B cell (primary cell): ENCODE data around the gene SMC4. TPM values are rescaled to one million over a fixed set of nuclear protein-coding genes. Genes with fewer than 3 reads are reported as not detected.

ENCODE experiments used
- ATAC-seq: fragments of 200-7000 bp; cut with Tn5 transposase; one replicate; pipeline ENCODE4 v1.10.0; 2021; ENCODE audit warnings: low read depth, mild to moderate bottlenecking, moderate number of reproducible peaks, moderate library complexity
- CTCF ChIA-PET: fragments of 350-600 bp; sonication (Branson Sonifier 250); formaldehyde crosslinking; loops from one replicate; lab custom pipeline; 2021; ENCODE audit warnings: antibody characterized with exemption, inconsistent platforms; lab: Charles Lee
- POLR2A ChIA-PET: fragments of 350-600 bp; sonication (Branson Sonifier 250); formaldehyde crosslinking; loops from one replicate; lab custom pipeline; 2021; ENCODE audit warnings: antibody characterized with exemption; lab: Charles Lee
- DNase-seq: peaks from one replicate; pipeline ENCODE4 v3.0.0; 2013
- H2AFZ ChIP-seq: 2 replicates; pipeline ENCODE4 v1.6.1; 2012; ENCODE audit warnings: mild to moderate bottlenecking, low read depth, low read length; ENCODE audit not compliant: insufficient read depth, poor library complexity, severe bottlenecking
- H3K27ac ChIP-seq, 2 donors: 1 replicate in 1 of 2; 2 replicates in 1 of 2; pipeline ENCODE4 v1.5.1; 2012 to 2013; ENCODE audit warnings: low read length in 2 of 2, mild to moderate bottlenecking in 2 of 2, moderate library complexity in 1 of 2
- H3K27me3 ChIP-seq, 4 experiments: fragments of 200-600 bp in 1 of 4; sonication (generic) in 1 of 4; replicated peaks in 1 of 4; 1 replicate in 2 of 4; 2 replicates in 2 of 4; pipeline versions ENCODE4 v1.6.1 to v1.7.0; 2013 to 2016; ENCODE audit warnings: low read length in 3 of 4, mild to moderate bottlenecking in 2 of 4, mixed read lengths in 1 of 4, moderate library complexity in 1 of 4; ENCODE audit not compliant: insufficient read depth in 4 of 4, control insufficient read depth in 3 of 4; ENCODE audit errors: control extremely low read depth in 1 of 4
- H3K36me3 ChIP-seq, 2 experiments: replicated peaks in 1 of 2; 1 replicate in 1 of 2; 2 replicates in 1 of 2; pipeline versions ENCODE4 v1.6.1 to v1.7.1; 2013; ENCODE audit warnings: low read length in 1 of 2; ENCODE audit not compliant: insufficient read depth in 2 of 2, control insufficient read depth in 1 of 2; ENCODE audit errors: control extremely low read depth in 1 of 2, extremely low read depth in 1 of 2
- H3K4me1 ChIP-seq, 2 donors: fragments of 200-600 bp in 1 of 2; sonication (generic) in 1 of 2; 1 replicate in 1 of 2; 2 replicates in 1 of 2; pipeline versions ENCODE4 v1.5.1 to v1.6.1; 2013 to 2017; ENCODE audit warnings: low read length in 2 of 2; ENCODE audit not compliant: control insufficient read depth in 2 of 2, insufficient read depth in 2 of 2
- H3K4me2 ChIP-seq: replicated peaks from 2 replicates; pipeline ENCODE3; 2012; ENCODE audit warnings: mild to moderate bottlenecking, low read depth, low read length; ENCODE audit not compliant: poor library complexity, severe bottlenecking
- H3K4me3 ChIP-seq, 5 experiments: fragments of 200-600 bp in 1 of 5; sonication (generic) in 1 of 5; 1 replicate in 3 of 5; 2 replicates in 2 of 5; pipeline versions ENCODE4 v1.5.1 to v1.7.0; 2011 to 2016; ENCODE audit warnings: low read length in 4 of 5, mild to moderate bottlenecking in 4 of 5, low read depth in 2 of 5, control low read depth in 1 of 5, moderate library complexity in 1 of 5; ENCODE audit not compliant: insufficient read depth in 1 of 5; ENCODE audit errors: control extremely low read depth in 1 of 5, extremely low read depth in 1 of 5
- H3K79me2 ChIP-seq: fragments of 200-600 bp; sonication (generic); one replicate; pipeline ENCODE4 v1.6.0; 2016; ENCODE audit warnings: low read length; ENCODE audit not compliant: control insufficient read depth, insufficient read depth
- H3K9ac ChIP-seq: fragments of 200-600 bp; sonication (generic); 2 replicates; pipeline ENCODE4 v1.6.1; 2017; ENCODE audit warnings: mild to moderate bottlenecking, low read length, moderate library complexity
- H3K9me3 ChIP-seq, 3 donors: one replicate each; pipeline versions ENCODE4 v1.6.1 to v1.7.1; 2013; ENCODE audit warnings: low read length in 2 of 3; ENCODE audit not compliant: control insufficient read depth in 2 of 3, insufficient read depth in 1 of 3; ENCODE audit errors: control extremely low read depth in 1 of 3
- H4K20me1 ChIP-seq: 2 replicates; pipeline ENCODE4 v1.6.0; 2012; ENCODE audit warnings: mild to moderate bottlenecking, low read length; ENCODE audit not compliant: insufficient read depth, control insufficient read depth, poor library complexity, severe bottlenecking
- H3K27ac Mint-ChIP-seq: one replicate; pipeline ENCODE4 v1.8.0; 2021; ENCODE audit warnings: mixed read lengths
- H3K27me3 Mint-ChIP-seq: one replicate; pipeline ENCODE4 v1.8.0; 2021; ENCODE audit warnings: mixed read lengths
- H3K4me1 Mint-ChIP-seq: one replicate; pipeline ENCODE4 v1.8.0; 2021; ENCODE audit warnings: mixed read lengths
- H3K4me3 Mint-ChIP-seq: one replicate; pipeline ENCODE4 v1.8.0; 2021; ENCODE audit warnings: mixed read lengths
- H3K9me3 Mint-ChIP-seq: one replicate; pipeline ENCODE4 v1.8.0; 2022; ENCODE audit warnings: mixed read lengths; ENCODE audit not compliant: insufficient read depth
- CTCF ChIP-seq: fragments of 200-600 bp; IDR thresholded peaks from one replicate; pipeline ENCODE4 v1.8.0; 2022; ENCODE audit warnings: antibody characterized with exemption, mild to moderate bottlenecking
- EZH2 ChIP-seq: IDR thresholded peaks from 2 replicates; pipeline ENCODE4 v1.6.1; 2012; ENCODE audit warnings: borderline replicate concordance, low read depth, mild to moderate bottlenecking, moderate library complexity, low read length; ENCODE audit not compliant: insufficient read depth, poor library complexity, severe bottlenecking
- WGBS: methylation state at CpG from one replicate; pipeline ENCODE4 v1.1.5; 2013; ENCODE audit warnings: missing lambda C conversion rate; ENCODE audit not compliant: insufficient coverage; 5-methylcytosine and 5-hydroxymethylcytosine counted together
- intact Hi-C: fragments of 100-400 bp; cut with micrococcal nuclease; formaldehyde crosslinking; loops from one replicate; pipeline ENCODE4 v1.10.0; 2022
- polyA plus RNA-seq: library from polyadenylated mRNA; depleted of rRNA; stranded (reverse); fragments of >200 nt; gene quantifications from 2 replicates; pipeline ENCODE4 v1.2.3, GENCODE V29; 2012
- total RNA-seq, 2 donors: library from RNA; stranded (reverse); fragments of 120-200 nt in 1 of 2; gene quantifications; 1 replicate in 1 of 2; 2 replicates in 1 of 2; pipeline versions ENCODE4 v1.2.3 to v1.2.4, GENCODE V29; 2013 to 2022

The SMC4 gene
- total and polyA plus RNA-seq, 2 donors (not counting 1 experiment from before 2014, with no cell fraction given): 12.4 to 55.1 TPM

- CTCF ChIA-PET: interaction anchor here (1.1 to 1.2 kb wide), 2 partner anchors 32 to 36 kb away, joined by 3 to 4 read pairs; no protein-coding TSS in a partner anchor
- Histone ChIP-seq H3K4me3 (no peak overlapping the region), H3K9ac (no peak overlapping the region), H2AFZ (no peak overlapping the region), H3K27me3 (no peaks in the 10 kb centered on the region), H4K20me1 (no peaks in the 10 kb centered on the region), H3K36me3 (peaks cover 7 to 23% of the 10 kb centered on the region in 2 experiments), H3K4me2 (no peak overlapping the region), H3K4me1 (no peaks in the 10 kb centered on the region), H3K79me2 (no peaks in the 10 kb centered on the region), H3K27ac (no peak overlapping the region), H3K9me3 (no peaks in the 10 kb centered on the region)
- WGBS: 100% methylated on average over 2 of the region's 2 CpGs
- POLR2A ChIA-PET: no interaction called here
- H3K27me3 Mint-ChIP-seq: no peaks in the 10 kb centered on the region
- H3K4me1 Mint-ChIP-seq: no peaks in the 10 kb centered on the region
- DNase-seq (no peak), ATAC-seq (no peak)
- TF ChIP-seq EZH2: no peak
- TF ChIP-seq CTCF: no peak
- H3K9me3 Mint-ChIP-seq: no peaks in the 10 kb centered on the region
- intact Hi-C loops: no loop called here
- no peak overlapping the region for H3K4me3 Mint-ChIP-seq
- H3K27ac Mint-ChIP-seq: no peak overlapping the region
Measured at GRCh38 chr3:160376681-160377080, 22.8 kb upstream of the SMC4 start.

GRCh38 chr3:160378331-160379109 is 20.9 kb upstream of the SMC4 start:
- H3K9me3 Mint-ChIP-seq: no peaks in the 10 kb centered on the region
- Histone ChIP-seq H3K79me2 (no peaks in the 10 kb centered on the region), H3K4me2 (no peak overlapping the region), H3K9me3 (no peaks in the 10 kb centered on the region), H3K4me3 (no peak overlapping the region), H3K27ac (no peak overlapping the region), H4K20me1 (no peaks in the 10 kb centered on the region), H3K27me3 (no peaks in the 10 kb centered on the region), H3K9ac (no peak overlapping the region), H3K4me1 (no peaks in the 10 kb centered on the region), H3K36me3 (peaks cover 7 to 22% of the 10 kb centered on the region in 2 experiments), H2AFZ (no peak overlapping the region)
- no peaks in the 10 kb centered on the region for H3K4me1 Mint-ChIP-seq
- no peak for ATAC-seq
- CTCF ChIA-PET: interaction anchor here (0.6 kb wide), 1 partner anchor 65 kb away, joined by 3 read pairs; no protein-coding TSS in a partner anchor
- WGBS: no CpG with 5 or more reads among the region's 1 CpG
- POLR2A ChIA-PET: no interaction called here
- H3K27me3 Mint-ChIP-seq: no peaks in the 10 kb centered on the region
- no peak for DNase-seq
- intact Hi-C loops: no loop called here
- H3K4me3 Mint-ChIP-seq: no peak overlapping the region
- TF ChIP-seq CTCF (no peak), EZH2 (no peak)
- no peak overlapping the region for H3K27ac Mint-ChIP-seq
